Ramos (cell line): ENCODE measurements around the gene ATP6V0E1.
"Not testable (repeated sequence)": the region's sequence is repeated elsewhere in the genome, so short reads cannot be mapped to it uniquely, and the experiment has no call there.

Source experiments
- in situ Hi-C: fragments of 300-500 bp; cut with MboI; formaldehyde crosslinking; loops from one replicate; pipeline ENCODE4 v1.14.3; 2022; ENCODE audit warnings: low sequenced_read_pairs; ENCODE audit not compliant: unreplicated experiment

Gene ATP6V0E1

GRCh38 chr5:173025651-173026050, 42.1 kb downstream of the ATP6V0E1 start:
- in situ Hi-C loops, result no loop called here

- in situ Hi-C loops, result no loop called here
Observed at GRCh38 chr5:173027905-173028304, 44.3 kb downstream of the ATP6V0E1 start.

GRCh38 chr5:173028811-173029327, 45.3 kb downstream of the ATP6V0E1 start:
- in situ Hi-C loops, result no loop called here

GRCh38 chr5:173029499-173029921, 45.9 kb downstream of the ATP6V0E1 start:
- in situ Hi-C loops, result no loop called here

- in situ Hi-C loops, result not testable (repeated sequence)
Observed at GRCh38 chr5:173032096-173032495, 48.5 kb downstream of the ATP6V0E1 start.

GRCh38 chr5:173032730-173033129, 49.2 kb downstream of the ATP6V0E1 start:
- in situ Hi-C loops, result no loop called here

GRCh38 chr5:173033923-173034322, 50.4 kb downstream of the ATP6V0E1 start:
- in situ Hi-C loops, result no loop called here

GRCh38 chr5:173035904-173036707, 52.5 kb downstream of the ATP6V0E1 start:
- in situ Hi-C loops, result no loop called here

GRCh38 chr5:173039188-173039587, 55.6 kb downstream of the ATP6V0E1 start:
- in situ Hi-C loops, result no loop called here

- in situ Hi-C loops, result no loop called here
Observed at GRCh38 chr5:173039964-173040363, 56.4 kb downstream of the ATP6V0E1 start.

GRCh38 chr5:173041881-173042762, 58.6 kb downstream of the ATP6V0E1 start:
- in situ Hi-C loops, result no loop called here

GRCh38 chr5:173042763-173043107, 59.2 kb downstream of the ATP6V0E1 start:
- in situ Hi-C loops, result no loop called here

- in situ Hi-C loops, result no loop called here
Observed at GRCh38 chr5:173045474-173045873, 61.9 kb downstream of the ATP6V0E1 start.

- in situ Hi-C loops, result not testable (repeated sequence)
Observed at GRCh38 chr5:173047096-173047837, 63.7 kb downstream of the ATP6V0E1 start.

- in situ Hi-C loops, result no loop called here
Observed at GRCh38 chr5:173047838-173048105, 64.2 kb downstream of the ATP6V0E1 start.

GRCh38 chr5:173050791-173051190, 67.2 kb downstream of the ATP6V0E1 start:
- in situ Hi-C loops, result no loop called here

- in situ Hi-C loops, result no loop called here
Observed at GRCh38 chr5:173051746-173052145, 68.2 kb downstream of the ATP6V0E1 start.

- in situ Hi-C loops, result no loop called here
Observed at GRCh38 chr5:173053041-173053440, 69.5 kb downstream of the ATP6V0E1 start.

- in situ Hi-C loops, result no loop called here
Observed at GRCh38 chr5:173055042-173055721, 71.6 kb downstream of the ATP6V0E1 start.

- in situ Hi-C loops, result no loop called here
Observed at GRCh38 chr5:173055722-173055982, 72.1 kb downstream of the ATP6V0E1 start.
